Kidney capillary endothelial cell (primary cell): ENCODE data around the gene MAML1.
A peak's percentile ranks its signal among the peaks of the same experiment; 100 is the strongest.
"Not testable (repeated sequence)": the region's sequence is repeated elsewhere in the genome, so short reads cannot be mapped to it uniquely, and the experiment has no call there.

Experiments used
- DNase-seq: peaks from one replicate; pipeline ENCODE4 v3.0.0-alpha.2; 2018; ENCODE audit warnings: low spot score

MAML1 gene

GRCh38 chr5:179732412-179732917, at the start of gene MAML1:
TSS of gene MAML1 (plus strand) at chr5:179732822. CDS start at chr5:179733113, 291 bp downstream.
- peak; percentile 99 for DNase-seq

GRCh38 chr5:179689212-179689611, 43.4 kb upstream of the MAML1 start:
- DNase-seq, result not testable (repeated sequence)

DNA sequence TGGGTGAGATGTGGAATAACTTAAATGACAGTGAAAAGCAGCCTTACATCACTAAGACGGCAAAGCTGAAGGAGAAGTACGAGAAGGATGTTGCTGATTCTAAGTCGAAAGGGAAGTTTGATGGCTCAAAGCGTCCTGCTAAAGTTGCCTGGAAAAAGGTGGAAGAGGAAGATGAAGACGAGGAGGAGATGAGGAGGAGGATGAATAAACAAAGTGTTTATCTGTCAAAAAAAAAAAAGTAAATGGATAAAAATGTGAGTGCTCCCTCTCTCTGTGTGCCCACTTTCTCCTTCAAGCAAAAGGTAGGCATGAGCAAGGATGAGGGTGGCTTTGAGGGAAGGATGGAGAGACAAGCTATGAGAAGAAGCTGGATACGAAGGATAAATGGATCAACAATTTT, 38.1 kb upstream of the MAML1 start:
- no peak for DNase-seq

DNA sequence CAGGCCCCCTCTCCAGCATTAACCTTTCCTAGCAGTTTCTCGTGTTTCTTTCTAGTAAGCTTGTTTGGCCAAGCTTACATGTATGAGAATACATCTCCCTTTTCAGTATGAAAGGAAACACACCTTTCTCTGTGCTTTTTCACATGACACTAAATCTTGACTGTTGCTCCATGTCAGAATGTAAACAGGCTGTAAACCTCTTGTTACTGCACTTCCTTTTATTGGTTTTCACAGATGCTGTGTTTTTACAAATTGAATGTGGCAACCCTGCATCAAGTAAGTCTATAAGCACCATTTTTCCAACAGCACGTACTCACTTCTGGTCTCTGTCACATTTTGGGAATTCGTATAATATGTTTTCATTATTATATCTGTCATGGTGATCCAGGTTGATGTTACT, 36.0 kb upstream of the MAML1 start:
- DNase-seq, result no peak

DNA sequence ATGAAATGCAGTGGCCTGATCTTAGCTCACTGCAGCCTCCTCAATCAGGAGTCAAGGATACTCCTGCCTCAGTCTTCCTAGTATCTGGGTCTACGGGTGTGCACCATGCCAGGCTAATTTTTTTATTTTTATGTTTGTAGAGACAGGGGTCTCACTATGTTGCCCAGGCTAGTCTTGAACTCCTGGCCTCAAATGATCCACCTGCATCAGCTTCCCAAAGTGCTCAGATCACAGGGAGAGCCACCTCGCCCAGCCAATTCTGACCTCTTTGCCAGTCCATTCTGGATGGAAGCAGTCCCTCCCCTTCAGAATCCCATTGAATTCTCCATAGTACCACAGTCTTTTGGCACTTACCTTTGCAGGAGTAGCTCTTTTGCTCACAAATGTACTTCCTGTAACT, 35.5 kb upstream of the MAML1 start:
- DNase-seq, result no peak

GRCh38 chr5:179697543-179697942, 35.1 kb upstream of the MAML1 start:
- DNase-seq, result not testable (repeated sequence)

- peak; percentile 98 for DNase-seq
Measured at GRCh38 chr5:179697993-179698934, 34.4 kb upstream of the MAML1 start.

GRCh38 chr5:179698935-179699615, 33.5 kb upstream of the MAML1 start, which contains the start of gene CANX:
TSS of gene CANX (plus strand) at chr5:179698967. CDS start at chr5:179705682, 6,715 bp downstream.
- no peak for DNase-seq

DNA sequence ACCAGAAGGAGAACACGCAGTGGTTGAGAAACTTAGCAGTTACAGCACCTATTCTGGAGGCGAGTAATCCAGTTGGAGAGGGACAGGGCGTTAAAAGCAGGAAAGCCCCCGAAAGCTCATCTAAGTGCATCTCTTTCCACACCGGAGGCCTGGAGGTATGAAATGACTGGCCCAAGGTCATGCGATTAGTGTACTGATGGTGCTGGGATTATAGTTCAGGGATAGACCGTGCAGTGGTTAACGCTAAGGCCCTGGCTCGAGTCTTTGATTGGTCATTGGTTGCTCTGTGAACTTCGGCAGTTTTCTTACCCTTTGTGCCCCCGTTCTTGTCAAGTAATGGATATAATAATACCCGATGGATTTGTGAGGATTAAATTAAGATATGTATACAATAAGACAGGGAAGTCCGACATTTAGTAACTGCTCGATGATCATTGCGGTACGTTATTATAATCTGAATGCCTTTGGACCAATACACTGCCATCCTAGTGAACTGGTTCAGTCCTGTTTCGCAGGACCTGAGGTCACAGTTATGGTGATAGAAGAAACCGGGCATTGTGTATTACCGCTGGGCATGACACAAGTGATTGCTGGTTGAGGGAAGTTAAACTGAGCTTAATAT, 32.9 kb upstream of the MAML1 start:
- DNase-seq, result peak; percentile 66

DNA sequence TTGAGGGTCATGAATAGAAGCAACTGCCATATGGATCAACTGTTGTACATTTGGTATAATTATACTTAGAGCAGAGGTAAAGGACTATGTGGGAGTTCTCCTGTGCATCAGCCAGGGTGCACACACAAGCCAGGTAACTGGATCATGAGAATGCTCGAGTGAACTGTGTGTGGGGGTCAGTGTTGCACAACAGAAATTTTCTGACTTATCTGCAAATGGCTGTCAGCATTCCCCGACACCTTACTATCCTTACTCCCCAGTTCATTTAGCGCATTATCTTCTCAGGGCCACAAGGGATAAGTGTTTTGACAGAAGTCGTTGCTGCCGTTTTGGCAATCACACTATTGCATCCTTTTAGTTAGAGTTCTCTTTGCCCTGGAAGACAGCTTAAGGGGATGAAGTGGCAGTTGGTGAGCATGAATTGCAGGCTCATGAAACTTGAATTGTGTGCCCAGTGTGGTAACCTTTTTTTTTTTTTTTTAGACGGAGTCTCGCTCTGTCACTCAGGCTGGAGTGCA, 32.2 kb upstream of the MAML1 start:
- DNase-seq, result peak; percentile 16

- no peak for DNase-seq
Measured at GRCh38 chr5:179716286-179716685, 16.3 kb upstream of the MAML1 start.

- no peak for DNase-seq
Measured at GRCh38 chr5:179720222-179720621, 12.4 kb upstream of the MAML1 start.

- no peak for DNase-seq
Measured at GRCh38 chr5:179724163-179724562, 8.5 kb upstream of the MAML1 start.

DNA sequence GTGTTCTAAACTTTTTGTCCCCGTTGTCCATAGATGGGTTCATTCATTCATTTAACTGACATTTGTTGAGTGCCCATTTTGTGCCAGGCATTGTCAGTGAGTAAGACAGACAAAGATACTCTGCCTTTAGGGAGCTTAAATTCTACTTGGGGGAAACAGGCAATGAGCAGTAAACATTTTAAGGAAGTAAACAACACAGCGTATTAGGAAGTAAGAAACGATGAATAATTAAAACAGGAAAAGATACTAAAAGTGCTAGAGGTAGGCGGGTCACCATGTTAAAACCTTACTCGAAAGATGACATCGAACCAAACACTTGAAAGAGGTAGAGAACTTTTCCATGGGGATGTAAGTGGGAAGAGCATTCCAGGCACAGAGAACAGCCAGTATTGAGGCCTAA, 5.5 kb upstream of the MAML1 start:
- DNase-seq, result no peak

- DNase-seq, result no peak
Measured at GRCh38 chr5:179729303-179729702, 3.3 kb upstream of the MAML1 start.

DNA sequence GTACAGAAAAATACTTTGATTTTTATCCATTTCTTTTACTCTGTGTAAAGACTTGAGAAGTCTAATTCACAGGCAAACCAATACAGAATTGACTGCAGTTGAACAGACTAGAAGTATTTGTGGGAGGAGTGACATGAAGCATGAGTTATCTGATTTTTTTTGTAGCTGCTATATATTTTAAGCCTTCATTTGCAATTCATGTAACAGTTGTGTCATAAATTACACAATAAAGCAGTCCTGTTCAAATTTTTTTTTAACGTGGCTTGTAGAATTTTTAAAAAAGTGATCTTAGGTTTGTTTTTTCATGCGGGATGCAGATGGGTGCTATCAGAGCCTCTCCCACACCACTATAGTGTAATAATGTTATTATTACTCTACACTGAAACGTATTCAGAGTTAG, 2.9 kb upstream of the MAML1 start:
- DNase-seq, result no peak

GRCh38 chr5:179730356-179730755, 2.3 kb upstream of the MAML1 start:
- DNase-seq, result no peak

GRCh38 chr5:179730852-179731251, 1.8 kb upstream of the MAML1 start:
- DNase-seq, result no peak

GRCh38 chr5:179731791-179732411, 721 bp upstream of the MAML1 start:
- peak; percentile 69 for DNase-seq

DNA sequence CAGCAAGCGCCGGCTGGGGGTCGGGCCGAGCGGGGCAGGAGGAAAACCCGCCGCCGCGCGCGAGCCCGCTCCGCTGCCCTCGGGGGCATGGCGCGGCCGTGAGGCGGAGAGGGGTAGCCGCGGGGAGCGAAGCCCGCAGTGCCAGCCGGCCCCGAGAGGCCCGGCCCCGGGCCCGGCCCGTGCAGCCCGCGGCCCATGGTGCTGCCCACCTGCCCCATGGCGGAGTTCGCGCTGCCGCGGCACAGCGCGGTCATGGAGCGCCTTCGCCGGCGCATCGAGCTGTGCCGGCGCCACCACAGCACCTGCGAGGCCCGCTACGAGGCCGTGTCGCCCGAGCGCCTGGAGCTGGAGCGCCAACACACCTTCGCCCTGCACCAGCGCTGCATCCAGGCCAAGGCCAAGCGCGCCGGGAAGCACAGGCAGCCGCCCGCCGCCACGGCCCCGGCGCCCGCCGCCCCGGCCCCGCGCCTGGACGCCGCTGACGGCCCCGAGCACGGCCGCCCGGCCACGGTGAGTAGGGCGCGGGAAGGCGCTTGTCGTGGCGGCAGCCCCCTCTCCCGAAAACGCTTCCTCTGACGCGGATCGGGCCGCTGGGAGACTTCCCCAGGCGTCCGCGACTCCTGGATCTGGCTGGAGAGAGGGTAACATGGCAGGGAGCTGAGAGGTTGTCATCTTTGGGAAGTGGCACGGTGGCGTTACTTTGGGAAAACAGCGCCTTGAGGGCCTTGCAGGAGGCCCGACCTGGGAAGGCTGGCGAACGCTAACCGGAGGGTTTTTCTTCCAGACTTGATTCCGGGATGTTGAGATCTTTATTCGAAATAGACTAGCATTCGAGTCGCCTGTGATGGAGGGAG, 523 bp downstream of the MAML1 start:
- DNase-seq, result peak; percentile 16

GRCh38 chr5:179733772-179734126, 1.1 kb downstream of the MAML1 start:
- peak; percentile 10 for DNase-seq
